GM18507 (cell line): ENCODE data around the gene DISP2.

Experiments
- DNase-seq: peaks from one replicate; pipeline ENCODE4 v3.0.0; 2011; ENCODE audit warnings: low read depth; ENCODE audit not compliant: insufficient read length; ENCODE audit errors: extremely low spot score
- FAIRE-seq: peaks from 2 replicates; lab custom pipeline; 2011; peaks lifted over from hg19 to GRCh38; lab: Jason Lieb, UNC

DISP2 gene

GRCh38 chr15:40357723-40358470, at the start of gene DISP2:
Gene DISP2 (plus strand): TSS chr15:40358219. CDS start chr15:40358322, 103 bp downstream.
- peak; percentile 98 for DNase-seq
- FAIRE-seq, result peak; percentile 74

- DNase-seq, result no peak
- FAIRE-seq, result no peak
These were observed 48.6 kb upstream of the DISP2 start for GRCh38 chr15:40309344-40309862.

GRCh38 chr15:40310001-40310959, 47.7 kb upstream of the DISP2 start:
- FAIRE-seq (no peak), DNase-seq (no peak)

- FAIRE-seq, result no peak
- DNase-seq, result no peak
These were observed 47.0 kb upstream of the DISP2 start for GRCh38 chr15:40310993-40311392.

- DNase-seq, result no peak
- no peak for FAIRE-seq
These were observed 45.5 kb upstream of the DISP2 start for GRCh38 chr15:40312370-40313158.

- DNase-seq, result no peak
- no peak for FAIRE-seq
These were observed 44.3 kb upstream of the DISP2 start for GRCh38 chr15:40313531-40314398.

- DNase-seq (no peak), FAIRE-seq (no peak)
These were observed 43.2 kb upstream of the DISP2 start for GRCh38 chr15:40314723-40315276.

- FAIRE-seq, result no peak
- DNase-seq, result no peak
These were observed 41.1 kb upstream of the DISP2 start for GRCh38 chr15:40316931-40317330.

GRCh38 chr15:40317580-40317979, 40.4 kb upstream of the DISP2 start:
- no peak for DNase-seq
- FAIRE-seq, result no peak

- FAIRE-seq (no peak), DNase-seq (no peak)
These were observed 37.6 kb upstream of the DISP2 start for GRCh38 chr15:40320409-40320808.

- FAIRE-seq (peak; percentile 91), DNase-seq (no peak)
These were observed 37.1 kb upstream of the DISP2 start for GRCh38 chr15:40320931-40321371.

- DNase-seq (no peak), FAIRE-seq (no peak)
These were observed 35.3 kb upstream of the DISP2 start for GRCh38 chr15:40322531-40323238.

GRCh38 chr15:40323239-40323952, 34.6 kb upstream of the DISP2 start, which contains the start of gene INAFM2:
Gene INAFM2 (plus strand): TSS chr15:40323692. CDS start chr15:40324056, 364 bp downstream.
- FAIRE-seq, result peak; percentile 91
- peak; percentile 93 for DNase-seq

GRCh38 chr15:40323953-40324937, 33.8 kb upstream of the DISP2 start:
- DNase-seq (no peak), FAIRE-seq (no peak)

- DNase-seq (no peak), FAIRE-seq (no peak)
These were observed 32.8 kb upstream of the DISP2 start for GRCh38 chr15:40325188-40325587.

GRCh38 chr15:40325700-40326099, 32.3 kb upstream of the DISP2 start:
- FAIRE-seq, result no peak
- no peak for DNase-seq
